ENCODE results near the gene XRCC3. TPM values are rescaled to one million over a fixed set of nuclear protein-coding genes. Genes with fewer than 3 reads are reported as not detected.

Gene XRCC3
- total RNA-seq, 1 donor from 2014 or later: 4.1 TPM

DNA sequence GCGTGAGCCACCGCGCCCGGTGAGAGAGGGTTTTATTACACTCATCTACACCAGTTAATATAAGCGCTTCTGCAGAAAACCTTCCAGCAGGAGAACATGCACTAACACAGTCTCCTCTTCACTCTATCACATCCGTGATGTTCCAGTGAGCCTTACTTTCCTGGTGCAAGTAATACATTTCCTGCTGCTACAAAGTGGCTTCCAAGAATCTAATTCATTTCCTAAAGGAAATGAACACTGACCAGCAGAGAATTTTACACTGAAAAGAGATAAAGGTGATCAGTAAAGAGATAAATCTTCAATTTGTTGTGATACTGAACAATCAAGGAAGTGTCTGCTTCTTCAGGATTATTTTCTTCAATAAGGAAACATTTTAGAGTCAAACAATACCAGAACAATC is 39.8 kb upstream of the XRCC3 start:
- Histone ChIP-seq H3K4me1 (peaks cover 14% of the 10 kb centered on the region), H3K27me3 (ENCODE audit: low read depth) (no peaks in the 10 kb centered on the region), H3K9me3 (replicated peaks) (no peaks in the 10 kb centered on the region), H3K4me3 (no peak overlapping the region), H3K27ac (replicated peaks) (no peak overlapping the region), H3K36me3 (peaks cover 51% of the 10 kb centered on the region)
- intact Hi-C loops (cut with micrococcal nuclease): no loop called here
- TF ChIP-seq, protein P1, sequence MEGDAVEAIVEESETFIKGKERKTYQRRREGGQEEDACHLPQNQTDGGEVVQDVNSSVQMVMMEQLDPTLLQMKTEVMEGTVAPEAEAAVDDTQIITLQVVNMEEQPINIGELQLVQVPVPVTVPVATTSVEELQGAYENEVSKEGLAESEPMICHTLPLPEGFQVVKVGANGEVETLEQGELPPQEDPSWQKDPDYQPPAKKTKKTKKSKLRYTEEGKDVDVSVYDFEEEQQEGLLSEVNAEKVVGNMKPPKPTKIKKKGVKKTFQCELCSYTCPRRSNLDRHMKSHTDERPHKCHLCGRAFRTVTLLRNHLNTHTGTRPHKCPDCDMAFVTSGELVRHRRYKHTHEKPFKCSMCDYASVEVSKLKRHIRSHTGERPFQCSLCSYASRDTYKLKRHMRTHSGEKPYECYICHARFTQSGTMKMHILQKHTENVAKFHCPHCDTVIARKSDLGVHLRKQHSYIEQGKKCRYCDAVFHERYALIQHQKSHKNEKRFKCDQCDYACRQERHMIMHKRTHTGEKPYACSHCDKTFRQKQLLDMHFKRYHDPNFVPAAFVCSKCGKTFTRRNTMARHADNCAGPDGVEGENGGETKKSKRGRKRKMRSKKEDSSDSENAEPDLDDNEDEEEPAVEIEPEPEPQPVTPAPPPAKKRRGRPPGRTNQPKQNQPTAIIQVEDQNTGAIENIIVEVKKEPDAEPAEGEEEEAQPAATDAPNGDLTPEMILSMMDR (IDR thresholded peaks at IDR 0.05; ENCODE audit: borderline replicate concordance): no peak
- no peak for DNase-seq

DNA sequence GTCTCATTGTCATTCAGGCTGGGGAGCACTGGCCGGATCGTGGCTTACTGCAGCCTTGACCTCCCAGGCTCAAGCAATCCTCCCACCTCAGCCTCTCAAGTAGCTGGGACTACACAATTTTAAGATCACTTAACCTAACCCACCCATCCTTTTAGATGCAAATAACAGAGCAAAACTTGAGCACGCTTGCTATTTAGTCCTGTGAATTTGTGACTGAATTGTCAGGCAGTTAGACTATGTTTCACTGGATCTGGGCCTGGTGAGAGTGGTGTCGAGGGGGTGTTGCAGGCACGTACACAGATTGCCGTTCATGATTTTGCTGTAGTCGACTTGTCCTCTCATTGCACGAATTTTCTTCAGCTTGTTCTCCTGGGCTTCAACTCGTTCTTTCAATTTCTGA is 38.5 kb upstream of the XRCC3 start:
- TF ChIP-seq, protein P1 (IDR thresholded peaks at IDR 0.05; ENCODE audit: borderline replicate concordance): no peak
- Histone ChIP-seq H3K27ac (replicated peaks) (no peak overlapping the region), H3K4me3 (no peak overlapping the region), H3K4me1 (peaks cover 14% of the 10 kb centered on the region), H3K36me3 (peaks cover 64% of the 10 kb centered on the region), H3K9me3 (replicated peaks) (no peaks in the 10 kb centered on the region), H3K27me3 (ENCODE audit: low read depth) (no peaks in the 10 kb centered on the region)
- intact Hi-C loops (cut with micrococcal nuclease): no loop called here
- no peak for DNase-seq

DNA sequence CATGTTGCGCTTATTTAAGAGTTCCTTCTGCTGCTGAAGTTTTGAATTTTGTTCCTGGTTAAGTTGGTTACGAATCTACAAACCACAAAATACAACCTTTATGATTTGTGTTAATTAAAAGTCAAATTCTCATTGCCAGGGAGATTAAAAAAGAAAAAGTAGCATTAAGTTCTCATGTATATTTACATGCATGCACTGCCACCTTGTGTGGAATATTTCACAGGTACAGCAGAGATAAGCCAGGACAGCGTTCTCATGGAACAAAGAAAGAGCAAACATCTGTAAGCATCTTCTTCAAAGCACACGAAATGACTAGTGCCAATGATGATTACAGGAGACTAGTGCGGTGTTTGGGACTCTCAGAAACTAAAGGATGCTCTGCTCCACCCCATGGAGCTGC is 34.6 kb upstream of the XRCC3 start:
- DNase-seq: no peak
- H3K4me1 ChIP-seq: no peaks in the 10 kb centered on the region
- no peaks in the 10 kb centered on the region for H3K9me3 ChIP-seq (replicated peaks)
- H3K27ac ChIP-seq (replicated peaks): no peak overlapping the region
- TF ChIP-seq, protein P1 (IDR thresholded peaks at IDR 0.05; ENCODE audit: borderline replicate concordance): no peak
- no peaks in the 10 kb centered on the region for H3K27me3 ChIP-seq (ENCODE audit: low read depth)
- intact Hi-C loops (cut with micrococcal nuclease): no loop called here
- H3K36me3 ChIP-seq: peaks cover 93% of the 10 kb centered on the region
- H3K4me3 ChIP-seq: no peak overlapping the region

DNA sequence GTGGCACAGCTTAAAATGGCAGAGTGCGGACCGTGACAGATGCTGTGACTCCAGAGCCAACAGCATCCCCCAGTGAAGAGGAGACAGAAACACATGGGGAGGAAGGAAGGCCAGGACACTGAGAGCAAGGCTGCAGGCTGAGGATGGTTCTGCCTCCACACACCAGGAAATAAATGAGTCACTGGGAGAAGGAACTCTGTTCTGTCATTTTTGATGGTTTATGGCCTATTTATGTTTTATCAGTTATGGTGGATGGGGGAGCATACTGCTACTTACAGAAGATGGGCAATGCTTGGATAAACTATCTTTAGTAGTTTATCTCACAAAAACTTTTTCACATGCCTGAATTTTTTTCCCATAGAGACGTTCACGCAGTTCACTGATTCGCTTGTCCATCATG is 34.2 kb upstream of the XRCC3 start:
- no peak for DNase-seq
- H3K4me1 ChIP-seq: no peaks in the 10 kb centered on the region
- H3K36me3 ChIP-seq: peaks cover 97% of the 10 kb centered on the region
- TF ChIP-seq, protein P1 (IDR thresholded peaks at IDR 0.05; ENCODE audit: borderline replicate concordance): no peak
- no peak overlapping the region for H3K4me3 ChIP-seq
- intact Hi-C loops (cut with micrococcal nuclease): no loop called here
- H3K27me3 ChIP-seq (ENCODE audit: low read depth): no peaks in the 10 kb centered on the region
- H3K9me3 ChIP-seq (replicated peaks): no peaks in the 10 kb centered on the region
- no peak overlapping the region for H3K27ac ChIP-seq (replicated peaks)

DNA sequence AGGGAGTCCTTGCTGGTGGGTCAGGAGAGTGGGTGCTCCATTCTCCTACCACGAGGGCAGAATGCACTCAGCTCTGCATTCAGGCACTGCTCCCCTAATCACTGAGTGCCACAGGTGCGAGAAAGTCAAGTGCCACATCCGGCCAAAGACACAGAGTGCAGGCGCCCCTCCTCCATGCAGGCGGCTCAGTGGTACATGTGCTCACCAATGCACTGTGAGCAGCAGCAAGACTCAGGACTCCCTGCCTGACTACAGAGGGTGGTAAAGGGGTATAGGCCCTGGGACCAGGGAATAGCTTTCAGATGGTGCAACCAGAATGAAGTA is 33.2 kb upstream of the XRCC3 start:
- H3K4me3 ChIP-seq: no peak overlapping the region
- no peaks in the 10 kb centered on the region for H3K9me3 ChIP-seq (replicated peaks)
- H3K27ac ChIP-seq (replicated peaks): no peak overlapping the region
- no peak for DNase-seq
- intact Hi-C loops (cut with micrococcal nuclease): no loop called here
- peaks cover 99% of the 10 kb centered on the region for H3K36me3 ChIP-seq
- no peaks in the 10 kb centered on the region for H3K4me1 ChIP-seq
- no peaks in the 10 kb centered on the region for H3K27me3 ChIP-seq (ENCODE audit: low read depth)
- TF ChIP-seq, protein P1 (IDR thresholded peaks at IDR 0.05; ENCODE audit: borderline replicate concordance): no peak

DNA sequence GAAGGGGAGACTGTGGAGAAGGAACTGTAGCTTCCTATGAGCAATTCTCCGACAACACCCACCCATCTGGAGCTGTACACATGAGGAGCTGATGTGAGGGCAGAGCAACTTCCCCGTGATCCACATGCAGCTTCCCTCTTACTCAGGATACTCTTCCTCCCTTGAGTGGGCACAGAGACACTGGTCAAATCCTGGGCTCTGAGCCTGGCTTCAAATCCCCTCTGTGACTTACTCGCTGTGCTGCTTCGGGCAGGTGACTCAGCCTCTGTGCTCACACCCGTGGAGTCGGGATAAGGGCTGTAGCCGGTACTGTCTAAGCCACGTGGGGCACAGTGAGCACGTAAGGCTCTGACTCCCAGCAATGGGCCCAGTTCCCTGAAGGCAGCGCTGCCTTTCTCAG is 31.4 kb upstream of the XRCC3 start:
- peaks cover 5% of the 10 kb centered on the region for H3K4me1 ChIP-seq
- H3K27ac ChIP-seq (replicated peaks): no peak overlapping the region
- peaks cover 99% of the 10 kb centered on the region for H3K36me3 ChIP-seq
- no peak for DNase-seq
- TF ChIP-seq, protein P1 (IDR thresholded peaks at IDR 0.05; ENCODE audit: borderline replicate concordance): no peak
- no peak overlapping the region for H3K4me3 ChIP-seq
- intact Hi-C loops (cut with micrococcal nuclease): no loop called here
- no peaks in the 10 kb centered on the region for H3K9me3 ChIP-seq (replicated peaks)
- no peaks in the 10 kb centered on the region for H3K27me3 ChIP-seq (ENCODE audit: low read depth)
